IPS DF 6.9 (cell line): ENCODE measurements around the gene TMEM171.

Experiments used
- DNase-seq: peaks from one replicate; pipeline ENCODE4 v3.0.0-alpha.2; 2013; ENCODE audit warnings: low read depth, low spot score
- H3K27ac ChIP-seq: one replicate; pipeline ENCODE4 v1.5.1; 2013; ENCODE audit warnings: low read length, control low read depth
- H3K27me3 ChIP-seq: 2 replicates; pipeline ENCODE4 v1.6.1; 2013; ENCODE audit warnings: mild to moderate bottlenecking, low read length; ENCODE audit not compliant: control insufficient read depth, insufficient read depth
- H3K36me3 ChIP-seq: 2 replicates; pipeline ENCODE4 v1.6.1; 2013; ENCODE audit warnings: low read length; ENCODE audit not compliant: control insufficient read depth, insufficient read depth
- H3K4me1 ChIP-seq: 2 replicates; pipeline ENCODE4 v1.6.1; 2013; ENCODE audit warnings: low read length; ENCODE audit not compliant: control insufficient read depth, insufficient read depth
- H3K4me3 ChIP-seq: 2 replicates; pipeline ENCODE4 v1.5.1; 2013; ENCODE audit warnings: mild to moderate bottlenecking, low read length
- H3K9me3 ChIP-seq: 2 replicates; pipeline ENCODE4 v1.6.1; 2013; ENCODE audit warnings: low read length, inconsistent platforms; ENCODE audit not compliant: control insufficient read depth, insufficient read depth
- WGBS: extraction: QIAGEN DNeasy Blood & Tissue Kit; methylation state at CpG from one replicate; pipeline ENCODE4 v1.1.7; 2013; ENCODE audit warnings: mixed read lengths, missing lambda C conversion rate; ENCODE audit not compliant: insufficient read length, insufficient coverage; 5-methylcytosine and 5-hydroxymethylcytosine counted together

The TMEM171 gene

DNA sequence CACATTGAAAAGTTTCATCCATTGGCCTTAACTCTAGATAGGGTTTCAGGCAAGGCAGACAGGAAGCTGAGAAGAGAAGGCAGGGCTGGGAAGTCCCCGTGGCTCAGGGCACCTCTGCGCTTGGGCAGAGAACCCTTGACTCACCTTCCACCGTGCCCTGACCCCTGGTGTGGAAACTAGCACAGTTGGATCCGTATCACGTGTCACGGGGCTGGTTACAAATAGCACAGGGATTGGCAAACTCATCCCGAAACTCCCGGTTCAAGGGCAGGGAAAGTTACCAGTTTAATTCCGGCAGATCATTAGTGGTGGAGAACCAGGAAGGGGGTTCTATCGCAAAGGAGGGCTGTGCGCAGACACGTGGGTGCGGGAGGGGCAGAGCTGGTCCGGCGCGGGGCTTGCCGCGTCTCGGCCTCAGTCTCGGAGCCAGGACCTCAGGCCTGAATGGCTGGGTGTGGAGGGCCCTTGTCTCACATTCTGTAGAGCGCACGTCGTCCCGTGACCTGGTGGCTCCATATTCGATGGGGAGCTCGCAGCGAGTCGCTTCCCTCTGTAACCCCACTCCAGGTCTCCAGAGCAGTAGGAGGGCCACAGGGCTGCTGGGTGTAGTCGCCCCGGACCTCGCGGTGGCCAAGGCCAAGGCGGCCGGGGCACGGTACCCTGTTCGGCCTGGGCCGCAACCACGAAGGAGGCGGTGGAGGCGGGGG is 771 bp upstream of the TMEM171 start:
- Histone ChIP-seq H3K27me3 (peaks cover 22% of the 10 kb centered on the region), H3K27ac (no peak overlapping the region), H3K36me3 (no peaks in the 10 kb centered on the region), H3K4me3 (peak overlapping the region; percentile 64; the same call in 1 of the 2 replicates), H3K4me1 (peaks cover 2% of the 10 kb centered on the region; the same call in 1 of the 2 replicates), H3K9me3 (no peaks in the 10 kb centered on the region)
- DNase-seq: no peak
- WGBS: no CpG with 5 or more reads among the region's 40 CpGs

DNA sequence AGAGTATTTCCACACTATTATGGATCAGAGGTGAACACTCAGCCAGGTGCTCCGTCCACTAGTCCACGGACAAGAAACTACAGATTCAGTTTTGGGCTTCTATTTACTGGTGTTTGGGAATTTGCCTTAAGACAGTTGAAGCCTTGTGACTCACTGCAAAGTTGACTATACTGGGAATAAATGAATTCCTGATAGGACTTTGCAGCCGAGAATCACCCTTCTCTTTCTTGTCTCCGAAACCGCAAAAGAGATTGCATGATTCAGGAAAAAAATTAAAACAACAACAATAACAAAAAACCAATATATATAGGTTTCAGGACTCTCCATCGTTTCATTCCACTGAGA is 716 bp downstream of the TMEM171 start:
- H3K27me3 ChIP-seq: peaks cover 22% of the 10 kb centered on the region
- no peaks in the 10 kb centered on the region for H3K36me3 ChIP-seq
- H3K4me3 ChIP-seq: peak overlapping the region; percentile 64; the same call in 1 of the 2 replicates
- no peak overlapping the region for H3K27ac ChIP-seq
- H3K9me3 ChIP-seq: no peaks in the 10 kb centered on the region
- no CpG with 5 or more reads among the region's 6 CpGs for WGBS
- no peak for DNase-seq
- peaks cover 2% of the 10 kb centered on the region; the same call in 1 of the 2 replicates for H3K4me1 ChIP-seq

DNA sequence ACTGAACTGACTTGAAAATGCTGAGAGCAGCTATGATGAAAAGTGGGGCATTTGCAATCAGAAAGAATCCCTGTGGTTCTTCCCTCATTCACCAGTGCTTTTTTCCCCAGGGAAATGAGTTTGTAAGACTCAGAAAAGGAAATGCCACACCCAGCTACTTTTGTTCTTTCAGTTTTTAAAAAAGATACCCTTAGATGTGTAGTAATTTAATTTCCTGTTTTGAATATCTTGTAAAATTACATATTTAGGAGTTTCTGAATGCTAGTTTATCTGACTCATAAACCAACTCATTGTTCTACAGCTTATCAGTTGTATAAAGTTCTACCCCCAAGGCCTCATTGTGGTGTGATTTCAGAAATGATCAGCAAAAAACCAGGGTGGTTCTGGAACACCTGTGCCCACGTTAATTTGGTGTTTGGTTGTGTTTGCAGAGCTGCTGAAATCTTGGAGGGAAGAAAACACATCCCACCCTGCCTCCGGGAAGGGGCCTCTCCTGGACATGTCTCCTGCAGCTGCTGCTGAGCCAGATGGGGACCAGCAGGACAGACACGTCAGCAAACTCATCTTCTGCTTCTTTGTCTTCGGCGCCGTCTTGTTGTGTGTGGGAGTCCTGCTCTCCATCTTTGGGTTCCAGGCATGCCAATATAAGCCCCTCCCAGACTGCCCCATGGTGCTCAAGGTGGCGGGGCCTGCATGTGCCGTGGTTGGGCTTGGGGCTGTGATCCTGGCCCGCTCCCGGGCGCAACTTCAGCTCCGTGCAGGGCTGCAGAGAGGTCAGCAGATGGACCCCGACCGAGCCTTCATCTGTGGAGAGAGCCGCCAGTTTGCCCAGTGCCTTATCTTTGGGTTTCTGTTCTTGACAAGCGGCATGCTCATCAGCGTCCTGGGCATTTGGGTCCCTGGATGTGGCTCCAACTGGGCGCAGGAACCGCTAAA is 2.8 kb downstream of the TMEM171 start:
- no peak for DNase-seq
- no CpG with 5 or more reads among the region's 19 CpGs for WGBS

DNA sequence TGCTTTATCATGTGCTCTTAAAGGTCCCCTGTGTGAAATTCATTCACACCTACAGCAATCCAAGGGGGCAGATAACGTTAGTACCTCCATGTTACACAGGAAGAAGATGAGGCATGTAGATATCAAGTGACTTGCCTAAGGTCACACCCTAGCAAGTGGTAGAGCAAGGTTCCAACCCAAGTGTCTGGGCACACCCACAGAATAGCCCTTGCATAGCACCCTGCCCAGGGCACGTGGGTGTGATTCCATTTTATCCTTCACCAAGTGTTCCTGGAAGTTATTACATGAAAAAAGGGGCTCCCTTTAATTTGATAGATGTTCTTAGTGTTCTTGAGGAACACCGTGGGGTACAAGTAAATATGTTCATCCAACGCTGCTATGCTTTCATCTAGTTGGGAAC is 4.9 kb downstream of the TMEM171 start:
- Histone ChIP-seq H3K4me1 (no peaks in the 10 kb centered on the region), H3K9me3 (no peaks in the 10 kb centered on the region; the same call in 1 of the 2 replicates), H3K27me3 (peaks cover 12% of the 10 kb centered on the region), H3K36me3 (no peaks in the 10 kb centered on the region), H3K4me3 (no peak overlapping the region), H3K27ac (no peak overlapping the region)
- no CpG with 5 or more reads among the region's 4 CpGs for WGBS
- DNase-seq: no peak

More for the DNA sequence above, 2.8 kb downstream of the TMEM171 start:
- Histone ChIP-seq H3K4me3 (no peak overlapping the region), H3K4me1 (peaks cover 2% of the 10 kb centered on the region; the same call in 1 of the 2 replicates), H3K36me3 (no peaks in the 10 kb centered on the region), H3K9me3 (no peaks in the 10 kb centered on the region), H3K27me3 (peaks cover 22% of the 10 kb centered on the region), H3K27ac (no peak overlapping the region)

DNA sequence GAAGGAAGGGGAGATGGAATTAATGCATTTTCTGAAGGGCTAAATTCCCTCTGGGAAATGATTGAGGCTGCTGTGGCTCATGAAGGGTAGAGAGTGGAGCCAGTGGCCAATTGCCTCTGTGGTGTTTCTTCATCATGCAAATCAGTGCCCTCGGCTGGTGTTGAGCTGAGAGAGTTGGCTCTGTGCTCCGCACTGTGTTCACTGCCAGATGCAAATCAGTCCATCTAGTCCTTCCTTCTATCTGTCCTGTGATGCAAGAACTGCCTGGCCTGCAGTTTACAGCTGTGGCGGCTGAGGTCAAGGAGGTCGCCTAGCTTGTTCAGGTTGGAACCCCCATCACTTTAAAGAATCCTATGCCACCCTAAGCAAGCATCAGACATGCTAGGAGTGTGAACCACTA is 6.0 kb downstream of the TMEM171 start:
- Histone ChIP-seq H3K9me3 (no peaks in the 10 kb centered on the region; the same call in 1 of the 2 replicates), H3K36me3 (no peaks in the 10 kb centered on the region), H3K27me3 (peaks cover 6% of the 10 kb centered on the region), H3K4me3 (no peak overlapping the region), H3K4me1 (no peaks in the 10 kb centered on the region), H3K27ac (no peak overlapping the region)
- no CpG with 5 or more reads among the region's 4 CpGs for WGBS
- DNase-seq: no peak

DNA sequence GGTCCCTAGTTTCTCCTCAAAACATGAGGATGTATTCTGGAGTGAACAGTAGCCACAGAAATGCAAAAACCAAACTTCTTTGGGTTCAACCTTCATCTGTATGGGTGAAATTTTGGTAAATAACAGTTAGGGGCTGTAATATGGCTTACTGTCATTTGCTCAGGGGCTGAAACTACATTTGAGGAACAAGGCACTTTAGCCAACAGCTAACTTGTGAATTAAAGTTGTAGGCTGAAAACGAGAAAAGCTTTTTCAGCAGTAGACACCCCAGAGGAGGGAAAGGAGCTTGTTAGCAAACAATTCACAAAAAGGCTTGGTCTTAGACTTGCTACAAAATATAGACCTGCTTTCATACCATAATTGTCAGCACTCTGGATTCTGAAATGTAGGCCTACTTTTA is 6.6 kb downstream of the TMEM171 start:
- Histone ChIP-seq H3K4me1 (no peaks in the 10 kb centered on the region), H3K27ac (no peak overlapping the region), H3K36me3 (no peaks in the 10 kb centered on the region), H3K9me3 (no peaks in the 10 kb centered on the region; the same call in 1 of the 2 replicates), H3K4me3 (no peak overlapping the region), H3K27me3 (peaks cover 3% of the 10 kb centered on the region; the same call in 1 of the 2 replicates)
- no peak for DNase-seq
- no CpG with 5 or more reads among the region's 1 CpG for WGBS

DNA sequence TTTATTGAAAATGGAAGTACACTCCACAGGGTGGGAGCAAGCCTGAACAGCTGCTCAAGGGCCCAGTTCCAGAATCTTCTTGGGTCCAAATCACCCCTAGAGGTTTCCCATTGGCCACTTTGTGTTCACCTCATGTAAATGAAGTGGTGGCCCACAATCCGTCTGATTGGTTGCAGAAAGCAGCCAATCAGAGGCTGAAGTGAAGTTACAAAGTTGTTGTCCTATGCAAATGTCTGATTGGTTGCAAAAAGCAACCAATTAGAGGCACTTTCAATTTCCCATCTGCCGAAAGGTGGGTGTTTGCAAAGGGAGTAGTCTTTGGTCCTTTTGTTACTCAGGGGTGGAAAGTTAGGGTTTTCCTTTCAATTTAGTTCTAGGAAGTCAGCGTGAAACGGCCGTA is 8.8 kb downstream of the TMEM171 start:
- no peaks in the 10 kb centered on the region; the same call in 1 of the 2 replicates for H3K9me3 ChIP-seq
- H3K36me3 ChIP-seq: no peaks in the 10 kb centered on the region
- no peaks in the 10 kb centered on the region for H3K4me1 ChIP-seq
- H3K27ac ChIP-seq: no peak overlapping the region
- DNase-seq: no peak
- no peaks in the 10 kb centered on the region for H3K27me3 ChIP-seq
- no peak overlapping the region for H3K4me3 ChIP-seq
- no CpG with 5 or more reads among the region's 5 CpGs for WGBS

DNA sequence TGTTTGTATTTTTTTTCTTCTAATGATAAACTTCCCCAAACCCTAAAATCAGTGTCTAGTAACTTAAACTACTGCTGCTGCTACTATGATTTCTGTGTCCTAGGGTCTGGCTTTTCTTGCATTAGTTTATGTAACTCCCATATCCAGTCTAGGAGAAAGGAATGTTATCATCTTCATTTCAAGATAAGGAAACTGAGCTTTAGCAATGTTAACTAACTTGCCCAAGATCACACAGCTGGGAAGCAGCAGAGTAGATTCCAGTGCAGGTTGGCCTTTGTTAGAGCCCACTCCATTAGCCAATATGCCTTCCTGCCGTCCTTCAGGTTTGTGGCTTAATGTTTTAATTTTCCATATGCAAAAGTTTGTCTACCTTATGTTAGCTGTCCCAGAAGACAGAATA is 10.4 kb downstream of the TMEM171 start:
- DNase-seq: no peak
- Histone ChIP-seq H3K4me3 (no peak overlapping the region), H3K27ac (no peak overlapping the region), H3K36me3 (no peaks in the 10 kb centered on the region), H3K4me1 (no peaks in the 10 kb centered on the region; the same call in 1 of the 2 replicates), H3K9me3 (no peaks in the 10 kb centered on the region; the same call in 1 of the 2 replicates), H3K27me3 (no peaks in the 10 kb centered on the region)
- WGBS: no CpG with 5 or more reads among the region's 1 CpG

DNA sequence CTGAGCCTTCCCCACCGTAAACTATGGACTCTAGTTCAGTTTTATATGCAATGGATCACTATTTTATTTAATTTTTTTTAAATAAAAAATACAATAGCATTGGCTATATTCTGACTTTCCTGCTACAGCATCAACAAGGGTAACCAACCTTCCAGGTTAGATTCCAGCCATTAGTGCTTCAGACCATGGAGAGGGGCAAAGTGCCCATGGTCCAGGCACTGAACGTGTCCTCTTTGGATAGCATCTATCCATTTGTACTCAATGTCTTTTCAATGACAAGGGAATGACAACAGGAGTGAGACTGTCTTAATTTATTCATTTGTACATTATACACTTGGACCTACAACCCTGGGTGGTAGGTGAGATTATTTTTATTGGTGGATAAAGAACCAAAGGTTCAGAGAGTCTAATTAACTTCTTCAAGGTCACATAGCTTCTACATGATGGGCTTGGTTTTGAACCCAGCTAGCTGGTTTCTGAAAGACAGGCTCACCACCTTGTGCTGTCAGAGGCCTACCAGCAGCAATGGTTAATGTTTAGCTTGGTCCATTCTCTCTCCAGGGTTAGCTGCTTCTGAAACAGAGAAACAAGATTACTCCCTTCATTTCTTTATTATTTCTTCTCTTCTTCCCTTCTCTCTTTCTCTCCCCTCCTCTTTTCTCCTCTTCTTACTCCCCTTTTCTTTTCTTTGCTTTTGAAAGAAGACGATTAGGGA is 11.5 kb downstream of the TMEM171 start:
- DNase-seq: no peak
- Histone ChIP-seq H3K4me1 (peaks cover 2% of the 10 kb centered on the region), H3K4me3 (no peak overlapping the region), H3K9me3 (no peaks in the 10 kb centered on the region; the same call in 1 of the 2 replicates), H3K27ac (no peak overlapping the region), H3K27me3 (no peaks in the 10 kb centered on the region), H3K36me3 (no peaks in the 10 kb centered on the region)
- WGBS: no CpG with 5 or more reads among the region's 3 CpGs

DNA sequence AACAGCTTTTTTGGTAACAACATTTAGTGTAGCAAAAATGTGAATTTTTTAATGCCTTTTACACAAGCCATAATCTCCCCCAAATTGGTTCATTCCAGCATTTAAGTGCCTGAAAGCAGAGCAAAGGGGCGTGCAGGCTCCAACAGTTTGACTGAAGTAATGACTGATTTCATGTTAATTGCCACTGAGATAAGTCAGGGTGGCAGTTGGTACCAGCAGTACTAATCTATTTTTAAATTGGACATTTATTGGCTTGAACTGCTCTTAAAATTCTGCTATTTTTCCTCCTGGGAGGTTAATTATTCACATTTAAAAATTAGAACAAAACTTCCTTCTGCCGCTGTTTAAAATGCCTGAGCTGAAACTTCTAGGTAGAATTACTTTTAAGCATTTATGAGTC is 12.4 kb downstream of the TMEM171 start:
- no CpG with 5 or more reads among the region's 2 CpGs for WGBS

More for the DNA sequence above, 12.4 kb downstream of the TMEM171 start:
- Histone ChIP-seq H3K36me3 (no peaks in the 10 kb centered on the region), H3K27me3 (no peaks in the 10 kb centered on the region), H3K9me3 (no peaks in the 10 kb centered on the region; the same call in 1 of the 2 replicates), H3K4me3 (no peak overlapping the region), H3K27ac (no peak overlapping the region), H3K4me1 (peaks cover 2% of the 10 kb centered on the region)
- no peak for DNase-seq
